ENCODE results near the gene GRHL3.
"Not testable (repeated sequence)": the region's sequence is repeated elsewhere in the genome, so short reads cannot be mapped to it uniquely, and the experiment has no call there.

GRHL3 gene

GRCh38 chr1:24279590-24280232 lies 39.4 kb upstream of the GRHL3 start:
- DNase-seq (ENCODE audit: extremely low read depth, low read depth) = no peak
- no peak for TF ChIP-seq CTCF (IDR thresholded peaks at IDR 0.05; ENCODE audit: low read depth, low read length)

GRCh38 chr1:24281591-24281990 lies 37.6 kb upstream of the GRHL3 start:
- no peak for DNase-seq (ENCODE audit: extremely low read depth, low read depth)

GRCh38 chr1:24282491-24282890 lies 36.7 kb upstream of the GRHL3 start:
- no peak for DNase-seq (ENCODE audit: extremely low read depth, low read depth)

More at GRCh38 chr1:24281591-24281990, 37.6 kb upstream of the GRHL3 start:
- no peak for TF ChIP-seq CTCF (IDR thresholded peaks at IDR 0.05; ENCODE audit: low read depth, low read length)

GRCh38 chr1:24283326-24284155 lies 35.6 kb upstream of the GRHL3 start:
- TF ChIP-seq CTCF (IDR thresholded peaks at IDR 0.05; ENCODE audit: low read depth, low read length) = no peak
- DNase-seq (ENCODE audit: extremely low read depth, low read depth) = peak; percentile 44

More at GRCh38 chr1:24282491-24282890, 36.7 kb upstream of the GRHL3 start:
- TF ChIP-seq CTCF (IDR thresholded peaks at IDR 0.05; ENCODE audit: low read depth, low read length) = no peak

DNA sequence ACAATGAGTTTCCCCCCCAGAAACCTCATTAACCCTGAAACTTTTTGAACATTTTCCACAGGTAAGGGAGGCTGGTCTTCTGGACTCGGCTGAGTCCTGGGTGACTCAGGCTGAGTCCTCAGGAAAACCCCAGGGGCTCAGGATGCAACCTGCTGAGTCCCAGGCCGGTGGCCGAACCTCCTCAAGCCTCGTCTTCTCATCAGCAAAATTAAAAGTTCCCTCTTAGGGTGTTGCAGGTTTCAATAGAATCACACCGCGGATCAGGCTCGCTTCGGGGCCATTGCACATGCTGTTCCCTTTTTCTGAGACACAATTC lies 35.0 kb upstream of the GRHL3 start:
- TF ChIP-seq CTCF (IDR thresholded peaks at IDR 0.05; ENCODE audit: low read depth, low read length) = no peak

DNA sequence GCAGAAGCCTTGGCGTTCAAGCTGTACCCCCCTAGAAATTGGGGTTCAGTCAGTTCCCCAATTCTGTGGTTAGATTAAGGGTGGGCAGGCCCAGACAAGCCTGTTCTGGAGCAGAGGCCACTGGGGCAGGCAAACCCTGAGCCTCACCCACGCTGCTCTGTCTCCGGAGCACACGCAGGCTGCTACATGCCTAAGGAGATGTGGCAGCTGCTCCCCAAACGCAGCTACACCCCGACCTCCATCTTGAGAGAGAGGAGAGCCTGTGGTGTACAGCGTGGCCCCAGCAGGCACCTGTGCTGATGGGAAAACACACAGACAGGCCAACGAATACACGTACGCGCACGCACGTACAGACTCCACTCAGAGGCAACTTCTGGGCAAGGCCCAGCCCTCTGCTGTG lies 33.9 kb upstream of the GRHL3 start:
- TF ChIP-seq CTCF (IDR thresholded peaks at IDR 0.05; ENCODE audit: low read depth, low read length) = no peak
- DNase-seq (ENCODE audit: extremely low read depth, low read depth) = no peak

More for the DNA sequence above, 35.0 kb upstream of the GRHL3 start:
- DNase-seq (ENCODE audit: extremely low read depth, low read depth) = no peak

DNA sequence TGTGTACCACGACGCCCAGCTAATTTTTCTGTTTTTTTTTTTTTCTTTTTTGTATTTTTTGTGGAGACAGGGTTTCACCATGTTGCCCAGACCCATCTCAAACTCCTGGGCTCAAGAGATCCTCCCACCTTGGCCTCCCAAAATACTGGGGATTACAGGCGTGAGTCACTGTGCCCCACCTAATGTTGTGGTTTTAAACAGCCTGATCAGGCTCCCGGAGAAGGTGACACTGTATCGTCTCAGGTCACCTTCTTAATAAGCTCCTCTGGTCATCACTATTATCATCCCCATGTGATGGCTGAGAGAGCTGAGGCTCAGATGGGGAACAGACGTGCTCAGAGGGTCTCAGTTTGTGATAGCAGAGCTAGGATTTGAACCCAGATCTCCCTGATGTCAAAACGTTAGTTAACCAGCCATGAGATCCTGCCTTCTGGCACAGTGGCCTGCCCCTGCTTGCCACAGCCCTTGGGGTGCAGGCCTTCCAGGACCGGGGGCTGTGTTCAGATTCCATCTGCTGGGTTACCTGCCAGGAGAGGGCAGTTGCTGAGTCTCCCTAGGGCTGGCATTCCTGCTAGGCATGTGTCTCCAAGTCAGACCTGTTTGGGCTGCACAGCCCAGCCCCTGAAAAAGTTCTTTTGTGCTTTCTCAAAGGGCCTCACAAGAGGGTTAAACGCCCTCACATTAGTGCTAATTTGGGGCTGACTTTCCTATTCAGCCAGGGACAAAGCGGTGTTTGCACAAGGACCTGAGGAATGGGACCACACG lies 32.7 kb upstream of the GRHL3 start:
- no peak for TF ChIP-seq CTCF (IDR thresholded peaks at IDR 0.05; ENCODE audit: low read depth, low read length)
- DNase-seq (ENCODE audit: extremely low read depth, low read depth) = no peak

GRCh38 chr1:24287779-24288178 lies 31.4 kb upstream of the GRHL3 start:
- not testable (repeated sequence) for DNase-seq (ENCODE audit: extremely low read depth, low read depth)

Measured in AG09319 (cell line).